ENCODE measurements around the gene FRMD1.

FRMD1 gene

GRCh38 chr6:168083514-168083885, 4.5 kb upstream of the FRMD1 start:
- H3K79me2 ChIP-seq (ENCODE audit: insufficient read depth, low read length) = no peaks in the 10 kb centered on the region
- no peak overlapping the region for H2AFZ ChIP-seq (ENCODE audit: low read depth, low read length)
- H3K4me1 ChIP-seq (ENCODE audit: insufficient read depth, low read length) = no peaks in the 10 kb centered on the region
- H3K27ac ChIP-seq (ENCODE audit: low read length) = no peak overlapping the region
- H3K9ac ChIP-seq (ENCODE audit: low read depth, low read length) = no peak overlapping the region
- no peaks in the 10 kb centered on the region for H4K20me1 ChIP-seq (ENCODE audit: insufficient read depth, low read length)
- ATAC-seq (ENCODE audit: insufficient read depth, low read depth) (no peak), DNase-seq (no peak)
- H3K4me2 ChIP-seq (ENCODE audit: insufficient read depth, low read length) = no peak overlapping the region
- no peaks in the 10 kb centered on the region for H3K36me3 ChIP-seq (ENCODE audit: insufficient read depth, low read length)
- peaks cover 3% of the 10 kb centered on the region for H3K9me3 ChIP-seq (ENCODE audit: insufficient read depth, low read length, severe bottlenecking)
- no peak overlapping the region for H3K4me3 ChIP-seq (ENCODE audit: low read depth in 1 of 2, low read length in 2 of 2)
- TF ChIP-seq EZH2 (IDR thresholded peaks at IDR 0.05; ENCODE audit: borderline replicate concordance, low read depth, low read length, severe bottlenecking) (no peak), CTCF (IDR thresholded peaks at IDR 0.05; ENCODE audit: borderline replicate concordance, extremely low read depth, low read length, poor library complexity, severe bottlenecking) (no peak)
- H3K27me3 ChIP-seq (ENCODE audit: insufficient read depth, low read length, poor library complexity) = no peaks in the 10 kb centered on the region

GRCh38 chr6:168082860-168083513, 4.0 kb upstream of the FRMD1 start:
- H3K4me3 ChIP-seq (ENCODE audit: low read depth in 1 of 2, low read length in 2 of 2) = no peak overlapping the region
- H3K4me2 ChIP-seq (ENCODE audit: insufficient read depth, low read length) = no peak overlapping the region
- H3K27me3 ChIP-seq (ENCODE audit: insufficient read depth, low read length, poor library complexity) = no peaks in the 10 kb centered on the region
- no peak overlapping the region for H2AFZ ChIP-seq (ENCODE audit: low read depth, low read length)
- no peak for ATAC-seq (ENCODE audit: insufficient read depth, low read depth)
- no peak for TF ChIP-seq CTCF (IDR thresholded peaks at IDR 0.05; ENCODE audit: borderline replicate concordance, extremely low read depth, low read length, poor library complexity, severe bottlenecking)
- peaks cover 3% of the 10 kb centered on the region for H3K9me3 ChIP-seq (ENCODE audit: insufficient read depth, low read length, severe bottlenecking)
- no peaks in the 10 kb centered on the region for H3K4me1 ChIP-seq (ENCODE audit: insufficient read depth, low read length)
- no peak overlapping the region for H3K9ac ChIP-seq (ENCODE audit: low read depth, low read length)
- H3K27ac ChIP-seq (ENCODE audit: low read length) = no peak overlapping the region
- DNase-seq = no peak
- H3K36me3 ChIP-seq (ENCODE audit: insufficient read depth, low read length) = no peaks in the 10 kb centered on the region
- H4K20me1 ChIP-seq (ENCODE audit: insufficient read depth, low read length) = no peaks in the 10 kb centered on the region
- H3K79me2 ChIP-seq (ENCODE audit: insufficient read depth, low read length) = no peaks in the 10 kb centered on the region

GRCh38 chr6:168081858-168082546, 3.0 kb upstream of the FRMD1 start:
- Histone ChIP-seq H2AFZ (ENCODE audit: low read depth, low read length) (no peak overlapping the region), H3K36me3 (ENCODE audit: insufficient read depth, low read length) (no peaks in the 10 kb centered on the region), H3K4me3 (ENCODE audit: low read depth in 1 of 2, low read length in 2 of 2) (no peak overlapping the region), H3K9ac (ENCODE audit: low read depth, low read length) (no peak overlapping the region), H3K4me1 (ENCODE audit: insufficient read depth, low read length) (no peaks in the 10 kb centered on the region), H3K27me3 (ENCODE audit: insufficient read depth, low read length, poor library complexity) (no peaks in the 10 kb centered on the region), H3K79me2 (ENCODE audit: insufficient read depth, low read length) (no peaks in the 10 kb centered on the region), H3K4me2 (ENCODE audit: insufficient read depth, low read length) (no peak overlapping the region), H4K20me1 (ENCODE audit: insufficient read depth, low read length) (no peaks in the 10 kb centered on the region), H3K27ac (ENCODE audit: low read length) (no peak overlapping the region), H3K9me3 (ENCODE audit: insufficient read depth, low read length, severe bottlenecking) (peaks cover 3% of the 10 kb centered on the region)
- no peak for DNase-seq
- TF ChIP-seq CTCF (IDR thresholded peaks at IDR 0.05; ENCODE audit: borderline replicate concordance, extremely low read depth, low read length, poor library complexity, severe bottlenecking) = no peak
- TF ChIP-seq EZH2 (IDR thresholded peaks at IDR 0.05; ENCODE audit: borderline replicate concordance, low read depth, low read length, severe bottlenecking) = no peak
- ATAC-seq (ENCODE audit: insufficient read depth, low read depth) = no peak
